Activated T-cell treated with anti-CD3 and anti-CD28 coated beads for 48 hours (primary cell): ENCODE results near the gene ZNF154.

Experiments
- DNase-seq: peaks from one replicate; pipeline ENCODE4 v3.0.0-alpha.2; 2020; ENCODE audit warnings: low read depth

Gene ZNF154

DNA sequence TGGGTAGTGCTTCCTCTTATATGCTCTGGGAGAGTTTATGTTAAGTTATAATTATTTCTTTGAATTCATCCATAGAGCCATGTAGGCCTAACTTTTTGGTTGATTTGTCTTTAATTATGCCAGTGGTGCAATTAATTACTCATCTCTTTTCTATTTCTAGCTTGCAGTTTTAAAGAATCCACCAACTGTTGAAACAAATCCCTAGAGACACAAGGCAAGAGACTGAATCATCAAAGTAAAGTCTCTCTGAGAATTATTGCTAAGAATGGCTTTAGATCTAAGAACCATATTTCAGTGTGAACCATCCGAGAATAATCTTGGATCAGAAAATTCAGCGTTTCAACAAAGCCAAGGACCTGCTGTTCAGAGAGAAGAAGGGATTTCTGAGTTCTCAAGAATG is 33.1 kb downstream of the ZNF154 start:
- no peak for DNase-seq

DNA sequence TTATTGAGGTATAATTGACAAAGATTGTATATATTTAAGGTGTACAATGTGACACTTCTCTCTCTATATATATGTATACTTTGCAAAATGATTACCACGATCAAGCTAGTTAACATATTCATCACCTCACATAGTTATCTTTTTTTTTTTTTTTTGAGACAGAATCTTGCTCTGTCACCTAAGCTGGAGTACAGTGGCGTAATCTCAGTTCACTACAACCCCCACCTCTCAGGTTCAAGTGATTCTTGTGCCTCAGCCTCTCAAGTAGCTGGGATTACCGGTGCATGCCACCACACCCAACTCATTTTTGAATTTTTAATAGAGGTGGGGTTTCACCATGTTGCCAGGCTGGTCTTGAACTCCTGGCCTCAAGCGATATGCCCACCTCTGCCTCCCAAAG is 36.5 kb downstream of the ZNF154 start:
- DNase-seq: no peak

DNA sequence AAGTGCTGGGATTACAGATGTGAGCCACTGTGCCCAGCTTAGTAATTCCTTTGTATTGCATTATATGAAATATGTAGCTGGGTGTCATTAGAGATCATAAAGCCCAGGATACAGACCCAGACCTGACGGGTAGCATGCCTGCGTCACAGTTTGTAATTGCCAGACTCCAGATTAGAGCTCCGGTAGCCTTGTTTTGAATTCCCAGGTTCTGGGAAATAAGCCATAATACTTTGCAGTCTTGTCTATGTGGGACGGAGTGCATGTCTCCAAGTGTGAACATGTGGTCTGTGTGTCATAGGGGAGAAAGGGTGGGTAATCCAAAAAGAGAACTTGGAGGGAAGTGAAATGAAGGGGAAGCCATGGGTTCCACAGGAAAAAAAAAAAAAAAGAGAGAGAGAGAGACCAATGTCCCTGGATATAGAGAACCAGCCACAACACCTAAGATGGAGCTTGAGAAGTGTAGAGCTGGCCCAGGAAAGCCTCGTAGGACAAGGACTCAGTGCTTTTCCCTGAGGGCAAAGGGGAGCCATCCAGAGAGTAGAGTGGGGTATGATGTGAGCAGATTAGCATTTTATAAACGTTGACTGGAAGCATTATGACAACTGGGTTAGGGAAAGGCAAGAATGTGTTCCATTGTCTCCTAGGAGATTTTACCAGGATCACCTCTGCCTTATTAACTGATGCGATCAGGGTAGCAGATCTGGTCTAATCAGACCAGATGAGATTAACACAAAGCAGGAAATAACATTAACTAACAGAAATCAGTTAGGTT is 37.7 kb downstream of the ZNF154 start:
- DNase-seq: no peak

DNA sequence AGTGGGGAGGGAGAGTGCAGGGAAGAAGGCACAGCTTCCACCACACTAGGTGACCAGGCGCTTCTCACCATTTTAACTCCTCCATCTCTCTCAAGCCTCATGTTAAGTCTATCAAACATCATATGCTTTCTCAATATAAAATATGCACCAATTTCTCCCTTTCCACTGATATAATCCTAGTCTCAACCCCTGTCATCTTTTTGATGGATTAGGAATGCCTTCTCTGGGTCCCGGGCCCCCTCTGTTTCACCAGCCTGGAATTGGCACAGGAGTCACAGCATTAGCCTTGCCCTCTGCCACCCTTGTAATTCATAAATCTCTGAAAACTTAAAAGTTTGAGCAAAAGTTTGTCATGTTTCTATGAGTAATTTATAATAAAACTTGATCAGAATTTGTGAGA is 40.4 kb downstream of the ZNF154 start, which contains the start of gene ZSCAN4:
ZSCAN4 (plus strand) TSS at position 301 of the 400 bp plus-strand sequence. CDS start 7,211 bp downstream, outside the sequence.
- no peak for DNase-seq

DNA sequence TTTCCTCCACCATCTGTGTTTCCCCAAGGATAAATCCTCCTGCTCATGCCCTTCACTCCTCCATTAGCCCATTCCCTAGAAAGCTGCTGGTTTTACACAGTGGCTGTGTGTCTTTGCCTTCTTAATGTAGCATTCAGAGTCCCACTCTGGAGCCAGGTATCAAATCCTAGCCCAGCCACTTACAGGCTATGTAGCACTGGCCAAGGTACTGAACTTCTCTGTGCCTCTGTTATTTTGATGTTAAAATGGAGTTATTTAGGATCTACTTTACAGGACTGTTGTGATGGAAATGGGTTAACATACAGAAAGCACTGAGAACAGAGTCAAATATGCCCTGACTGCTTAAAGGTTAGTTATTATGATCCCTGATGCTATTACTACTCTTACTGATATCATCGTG is 41.8 kb downstream of the ZNF154 start:
- DNase-seq: no peak

DNA sequence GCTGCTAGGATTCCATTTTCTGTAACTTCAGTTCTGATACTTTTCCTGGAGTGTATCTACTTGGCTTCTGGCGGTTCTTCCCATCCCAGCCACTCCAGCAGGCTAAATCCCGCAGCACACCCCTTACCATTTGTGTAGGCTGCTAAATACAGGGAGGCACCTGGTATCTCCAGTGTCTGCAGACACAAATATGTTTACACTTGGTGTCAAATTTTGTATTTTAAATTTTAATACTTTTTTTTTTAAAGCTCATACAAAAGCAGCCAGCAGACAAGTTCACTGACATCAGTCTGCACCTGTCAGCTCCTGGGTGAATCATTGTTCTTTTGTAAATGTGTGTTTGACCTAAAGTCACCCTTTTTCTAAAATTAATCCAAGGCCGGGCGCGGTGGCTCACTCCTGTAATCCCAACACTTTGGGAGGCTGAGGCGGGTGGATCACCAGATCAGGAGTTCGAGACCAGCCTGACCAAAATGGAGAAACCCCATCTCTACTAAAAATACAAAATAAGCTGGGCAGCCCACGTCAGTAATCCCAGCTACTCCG is 43.7 kb downstream of the ZNF154 start:
- DNase-seq: no peak

DNA sequence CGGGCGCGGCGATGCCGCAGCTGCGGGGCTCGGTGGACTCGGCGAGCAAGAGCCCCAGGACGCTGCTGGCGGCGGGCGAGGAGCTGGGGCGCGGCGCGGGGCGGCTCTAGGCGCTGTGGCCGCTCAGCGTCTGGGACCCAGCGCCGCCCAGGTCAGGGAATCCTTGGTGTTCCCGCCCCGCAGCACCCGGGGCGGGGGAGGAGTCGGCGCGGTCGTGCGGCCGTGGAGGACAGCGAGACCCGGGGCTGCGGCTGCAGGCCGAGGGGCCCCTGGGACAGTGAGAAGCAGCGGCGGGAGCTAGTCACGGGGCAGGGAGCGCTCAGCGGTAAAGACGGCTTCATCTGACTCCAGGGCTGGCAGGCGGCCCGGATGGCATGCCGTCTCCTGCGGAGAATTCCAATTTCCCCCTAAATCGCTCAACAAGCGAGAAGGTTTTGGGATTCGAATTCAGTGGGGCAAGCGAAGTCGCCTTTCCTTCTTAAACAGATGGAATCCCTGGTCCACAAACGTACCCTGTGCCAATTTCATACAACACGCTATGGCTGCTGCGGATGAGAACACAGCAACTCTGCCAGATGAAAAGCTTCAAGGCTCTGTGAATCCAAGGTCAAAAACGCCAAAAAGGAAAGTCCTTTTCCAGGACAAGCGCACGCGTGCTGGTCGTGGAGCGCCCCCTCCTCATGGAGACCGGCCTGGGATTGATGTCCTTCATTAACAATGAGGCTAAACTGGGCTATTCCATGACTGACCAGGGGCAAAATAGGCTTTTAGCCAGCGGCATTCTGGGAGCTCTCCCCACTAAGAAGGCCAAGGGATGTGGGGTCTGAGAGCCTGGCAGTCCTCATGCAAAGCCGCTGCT is 44.5 kb downstream of the ZNF154 start:
- no peak for DNase-seq

DNA sequence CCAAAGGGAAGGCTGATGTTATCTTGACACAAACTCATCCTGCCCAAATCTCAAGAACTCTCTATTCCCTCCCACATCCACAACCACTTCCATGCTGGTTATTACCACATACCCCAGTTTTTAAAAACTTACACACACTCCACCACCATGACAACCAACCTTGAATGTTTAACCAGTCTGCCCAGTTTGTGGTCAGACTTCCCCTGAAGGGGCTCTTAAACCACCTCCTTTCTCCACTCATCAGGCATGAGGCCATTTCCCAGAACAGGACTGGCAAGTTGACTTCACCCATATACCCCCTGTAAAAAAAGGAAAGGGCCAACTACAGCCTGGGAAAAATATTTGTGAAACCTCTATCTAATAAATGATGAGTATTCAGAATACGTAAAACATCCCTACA is 52.7 kb downstream of the ZNF154 start:
- DNase-seq: no peak

DNA sequence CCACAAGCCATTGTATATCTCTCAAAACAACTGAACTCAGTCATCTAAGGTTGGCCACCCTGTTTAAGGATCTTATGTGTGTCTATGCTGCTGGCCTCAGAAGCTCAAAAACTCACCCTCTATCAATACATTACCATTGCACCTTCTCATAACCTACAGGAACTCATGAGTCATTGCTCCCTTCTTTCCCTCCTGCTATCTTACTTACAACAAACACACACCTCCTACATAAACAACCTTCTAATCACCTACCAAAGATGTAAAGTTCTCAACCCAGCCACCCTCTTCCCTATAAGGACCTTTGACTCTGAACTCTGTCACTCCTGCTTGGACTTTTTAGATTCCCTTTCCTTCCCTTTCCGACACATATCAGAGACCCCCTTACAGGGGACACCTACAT is 53.6 kb downstream of the ZNF154 start:
- no peak for DNase-seq

DNA sequence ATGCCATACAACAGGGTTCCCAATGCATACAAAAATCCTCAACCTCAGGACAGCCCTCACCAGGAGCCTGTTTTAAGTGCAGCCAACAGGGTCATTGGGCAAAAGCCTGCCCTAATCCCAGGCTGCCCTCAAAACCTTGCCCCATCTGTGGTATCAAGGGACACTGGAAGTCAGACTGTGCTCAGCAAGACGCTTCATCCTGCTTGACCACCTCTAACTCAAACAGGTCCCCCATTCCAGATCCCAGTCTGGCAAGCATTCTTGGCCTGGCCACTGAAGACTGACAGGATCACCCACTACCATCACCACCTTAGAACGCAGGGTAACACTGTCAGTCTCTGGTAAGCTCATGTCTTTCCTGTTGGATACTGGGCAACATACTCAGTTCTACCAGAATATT is 55.3 kb downstream of the ZNF154 start:
- no peak for DNase-seq

DNA sequence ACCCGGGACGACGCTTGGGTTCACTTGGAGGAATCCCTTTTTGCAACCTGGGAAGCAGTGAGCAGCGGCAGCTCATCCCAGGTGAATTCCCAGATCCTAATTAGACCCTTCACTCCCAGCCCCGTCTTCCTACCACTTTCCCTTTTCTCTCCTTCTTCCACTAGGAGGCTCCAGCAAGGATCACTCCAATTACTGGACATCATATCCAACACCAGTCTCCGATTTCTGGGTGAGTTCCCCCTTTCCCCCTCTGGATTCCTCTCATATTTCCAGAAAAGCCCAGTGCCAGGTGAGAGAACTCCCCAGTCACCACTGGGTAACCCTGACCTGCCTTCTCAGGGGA is 57.4 kb downstream of the ZNF154 start:
- no peak for DNase-seq

DNA sequence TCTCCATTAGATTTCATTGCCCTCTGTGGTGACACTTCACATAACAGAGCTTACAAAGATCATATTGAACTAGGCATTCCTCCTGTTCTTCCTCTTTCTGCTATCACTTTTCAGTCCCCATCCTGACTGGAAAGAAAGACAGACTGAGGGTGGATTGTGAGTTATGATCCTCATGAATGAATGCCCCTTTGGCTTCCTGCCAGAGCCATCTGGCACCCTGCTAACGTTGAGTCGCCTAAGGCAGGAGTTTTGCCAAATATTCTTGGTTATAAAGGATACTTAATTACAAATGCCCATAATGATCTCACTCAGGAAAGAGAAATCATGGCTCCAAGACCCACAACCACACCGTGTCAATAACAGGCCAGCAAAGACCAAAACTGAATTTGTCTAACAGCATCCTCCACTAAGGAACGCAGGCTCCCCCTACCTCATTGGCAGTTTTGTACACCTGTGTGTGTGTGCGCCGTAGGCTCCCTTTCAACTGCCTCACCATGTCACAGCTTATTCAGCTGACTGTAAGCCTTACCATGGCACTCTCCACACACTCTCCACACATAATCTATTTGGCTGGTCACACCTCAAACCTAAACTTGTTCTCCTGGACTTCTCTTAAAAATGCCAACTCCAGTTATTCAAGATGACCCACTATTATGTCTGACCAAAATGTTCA is 60.5 kb downstream of the ZNF154 start:
- DNase-seq: no peak
